Inflammatory macrophage treated with lipopolysaccharide for 1 hour (primary cell): ENCODE measurements around the gene CNOT6.
"Not testable (repeated sequence)": the region's sequence is repeated elsewhere in the genome, so short reads cannot be mapped to it uniquely, and the experiment has no call there.

ENCODE experiments used
- DNase-seq, 2 donors: peaks; one replicate each; pipeline ENCODE4 v3.0.0-alpha.2; 2020 to 2022

Gene CNOT6

GRCh38 chr5:180471866-180472265, 22.3 kb upstream of the CNOT6 start:
- DNase-seq, result no peak

- no peak for DNase-seq
Observed at GRCh38 chr5:180472269-180472668, 21.9 kb upstream of the CNOT6 start.

- DNase-seq, result not testable (repeated sequence)
Observed at GRCh38 chr5:180473386-180473785, 20.8 kb upstream of the CNOT6 start.

- DNase-seq, result no peak
Observed at GRCh38 chr5:180474569-180474968, 19.6 kb upstream of the CNOT6 start.

- not testable (repeated sequence) for DNase-seq
Observed at GRCh38 chr5:180475969-180476524, 18.1 kb upstream of the CNOT6 start.

GRCh38 chr5:180484813-180485212, 9.4 kb upstream of the CNOT6 start:
- DNase-seq, result no peak

GRCh38 chr5:180486636-180487149, 7.5 kb upstream of the CNOT6 start:
- DNase-seq, result no peak

GRCh38 chr5:180487556-180487955, 6.6 kb upstream of the CNOT6 start:
- DNase-seq, result no peak

GRCh38 chr5:180491496-180491895, 2.7 kb upstream of the CNOT6 start:
- DNase-seq, result no peak

GRCh38 chr5:180492226-180492903, 1.8 kb upstream of the CNOT6 start:
- no peak for DNase-seq

GRCh38 chr5:180494510-180495181, 467 bp downstream of the CNOT6 start:
- DNase-seq, result peak; percentile 22 to 41

GRCh38 chr5:180495292-180495691, 1.1 kb downstream of the CNOT6 start:
- DNase-seq, result no peak

- no peak for DNase-seq
Observed at GRCh38 chr5:180495991-180496741, 2.0 kb downstream of the CNOT6 start.

GRCh38 chr5:180496806-180497205, 2.6 kb downstream of the CNOT6 start:
- DNase-seq, result not testable (repeated sequence)

- not testable (repeated sequence) for DNase-seq
Observed at GRCh38 chr5:180497865-180498264, 3.7 kb downstream of the CNOT6 start.

GRCh38 chr5:180498378-180498777, 4.2 kb downstream of the CNOT6 start:
- no peak for DNase-seq

- no peak for DNase-seq
Observed at GRCh38 chr5:180499684-180500083, 5.5 kb downstream of the CNOT6 start.

- DNase-seq, result not testable (repeated sequence)
Observed at GRCh38 chr5:180500300-180500699, 6.1 kb downstream of the CNOT6 start.

GRCh38 chr5:180507661-180508060, 13.5 kb downstream of the CNOT6 start:
- no peak for DNase-seq

- DNase-seq, result no peak
Observed at GRCh38 chr5:180515294-180515693, 21.1 kb downstream of the CNOT6 start.

GRCh38 chr5:180515974-180516373, 21.8 kb downstream of the CNOT6 start:
- DNase-seq, result not testable (repeated sequence)

GRCh38 chr5:180516440-180516839, 22.3 kb downstream of the CNOT6 start:
- no peak for DNase-seq

GRCh38 chr5:180519098-180519497, 24.9 kb downstream of the CNOT6 start:
- DNase-seq, result peak; percentile 62 to 81
